ENCODE results near the gene CASQ1. TPM values are rescaled to one million over a fixed set of nuclear protein-coding genes. Genes with fewer than 3 reads are reported as not detected.

CASQ1 gene
- total RNA-seq, 1 experiment from 2014 or later = not detected

- no peak overlapping the region for H3K4me3 ChIP-seq (ENCODE audit: low read depth, low read length)
- no peak for DNase-seq
- Mint-ChIP-seq H3K36me3 (ENCODE audit: insufficient read depth, unreplicated experiment) (no peaks in the 10 kb centered on the region), H3K4me1 (ENCODE audit: low read depth, unreplicated experiment) (no peaks in the 10 kb centered on the region), H3K27me3 (ENCODE audit: insufficient read depth, unreplicated experiment) (no peaks in the 10 kb centered on the region), H3K4me3 (ENCODE audit: unreplicated experiment) (no peak overlapping the region), H3K27ac (ENCODE audit: unreplicated experiment) (no peak overlapping the region), H3K9me3 (ENCODE audit: unreplicated experiment) (no peaks in the 10 kb centered on the region)
- CTCF ChIA-PET = interaction anchor here (0.6 kb wide), 1 partner anchor 1943 kb away, joined by 3 read pairs; no protein-coding TSS in a partner anchor
- intact Hi-C loops (cut with micrococcal nuclease; ENCODE audit: unreplicated experiment) = no loop called here
- no TSS peak for BruUV-seq (replicated peaks)
- H3K9me3 ChIP-seq = no peaks in the 10 kb centered on the region; the same call in 1 of the 2 replicates
- no peaks in the 10 kb centered on the region for H3K36me3 ChIP-seq (ENCODE audit: control insufficient read depth, insufficient read depth, low read length)
- H3K27me3 ChIP-seq (replicated peaks; ENCODE audit: control insufficient read depth, insufficient read depth, low read length) = no peaks in the 10 kb centered on the region
- peaks cover 16% of the 10 kb centered on the region; the same call in 1 of the 2 replicates for H3K4me1 ChIP-seq
- POLR2A ChIA-PET = no interaction called here
- no peak for TF ChIP-seq CTCF (IDR thresholded peaks at IDR 0.05; ENCODE audit: insufficient read depth in 1 of 2, low read depth in 1 of 2, low read length in 1 of 2, severe bottlenecking in 1 of 2, unreplicated experiment in 1 of 2)
These were observed 34.0 kb upstream of the CASQ1 start for GRCh38 chr1:160156361-160156760.

GRCh38 chr1:160157174-160157573 lies 33.2 kb upstream of the CASQ1 start:
- CTCF ChIA-PET = no interaction called here
- no peak overlapping the region for H3K4me3 ChIP-seq (ENCODE audit: low read depth, low read length)
- intact Hi-C loops (cut with micrococcal nuclease; ENCODE audit: unreplicated experiment) = no loop called here
- Mint-ChIP-seq H3K9me3 (ENCODE audit: unreplicated experiment) (no peaks in the 10 kb centered on the region), H3K4me1 (ENCODE audit: low read depth, unreplicated experiment) (no peaks in the 10 kb centered on the region), H3K36me3 (ENCODE audit: insufficient read depth, unreplicated experiment) (no peaks in the 10 kb centered on the region), H3K4me3 (ENCODE audit: unreplicated experiment) (no peak overlapping the region), H3K27ac (ENCODE audit: unreplicated experiment) (no peak overlapping the region), H3K27me3 (ENCODE audit: insufficient read depth, unreplicated experiment) (no peaks in the 10 kb centered on the region)
- no peaks in the 10 kb centered on the region; the same call in 1 of the 2 replicates for H3K9me3 ChIP-seq
- no TSS peak for BruUV-seq (replicated peaks)
- POLR2A ChIA-PET = no interaction called here
- H3K4me1 ChIP-seq = peaks cover 16% of the 10 kb centered on the region; the same call in 1 of the 2 replicates
- H3K36me3 ChIP-seq (ENCODE audit: control insufficient read depth, insufficient read depth, low read length) = no peaks in the 10 kb centered on the region
- TF ChIP-seq CTCF (IDR thresholded peaks at IDR 0.05; ENCODE audit: insufficient read depth in 1 of 2, low read depth in 1 of 2, low read length in 1 of 2, severe bottlenecking in 1 of 2, unreplicated experiment in 1 of 2) = no peak
- DNase-seq = no peak
- no peaks in the 10 kb centered on the region for H3K27me3 ChIP-seq (replicated peaks; ENCODE audit: control insufficient read depth, insufficient read depth, low read length)

- intact Hi-C loops (cut with micrococcal nuclease; ENCODE audit: unreplicated experiment) = no loop called here
- POLR2A ChIA-PET = no interaction called here
- no peaks in the 10 kb centered on the region for H3K36me3 ChIP-seq (ENCODE audit: control insufficient read depth, insufficient read depth, low read length)
- Mint-ChIP-seq H3K36me3 (ENCODE audit: insufficient read depth, unreplicated experiment) (no peaks in the 10 kb centered on the region), H3K9me3 (ENCODE audit: unreplicated experiment) (no peaks in the 10 kb centered on the region), H3K4me1 (ENCODE audit: low read depth, unreplicated experiment) (no peaks in the 10 kb centered on the region), H3K27ac (ENCODE audit: unreplicated experiment) (no peak overlapping the region), H3K4me3 (ENCODE audit: unreplicated experiment) (no peak overlapping the region), H3K27me3 (ENCODE audit: insufficient read depth, unreplicated experiment) (no peaks in the 10 kb centered on the region)
- DNase-seq = no peak
- H3K4me1 ChIP-seq = peaks cover 16% of the 10 kb centered on the region; the same call in 1 of the 2 replicates
- CTCF ChIA-PET = interaction anchor here (0.5 kb wide), 1 partner anchor 32 kb away, joined by 7 read pairs; the partner anchor contains the start of gene CASQ1
- no peak overlapping the region for H3K4me3 ChIP-seq (ENCODE audit: low read depth, low read length)
- BruUV-seq (replicated peaks) = no TSS peak
- no peaks in the 10 kb centered on the region; the same call in 1 of the 2 replicates for H3K9me3 ChIP-seq
- no peaks in the 10 kb centered on the region for H3K27me3 ChIP-seq (replicated peaks; ENCODE audit: control insufficient read depth, insufficient read depth, low read length)
- no peak for TF ChIP-seq CTCF (IDR thresholded peaks at IDR 0.05; ENCODE audit: insufficient read depth in 1 of 2, low read depth in 1 of 2, low read length in 1 of 2, severe bottlenecking in 1 of 2, unreplicated experiment in 1 of 2)
These were observed 32.3 kb upstream of the CASQ1 start for GRCh38 chr1:160158031-160158430.
